GM19351 (cell line): Measurements from ENCODE around the gene AQP4.

ENCODE experiments used
- ATAC-seq: cut with Tn5 transposase; IDR thresholded peaks from one replicate; pipeline ENCODE4 v1.9.1; 2021; ENCODE audit warnings: mild to moderate bottlenecking, moderate library complexity; ENCODE audit not compliant: unreplicated experiment

AQP4 gene

DNA sequence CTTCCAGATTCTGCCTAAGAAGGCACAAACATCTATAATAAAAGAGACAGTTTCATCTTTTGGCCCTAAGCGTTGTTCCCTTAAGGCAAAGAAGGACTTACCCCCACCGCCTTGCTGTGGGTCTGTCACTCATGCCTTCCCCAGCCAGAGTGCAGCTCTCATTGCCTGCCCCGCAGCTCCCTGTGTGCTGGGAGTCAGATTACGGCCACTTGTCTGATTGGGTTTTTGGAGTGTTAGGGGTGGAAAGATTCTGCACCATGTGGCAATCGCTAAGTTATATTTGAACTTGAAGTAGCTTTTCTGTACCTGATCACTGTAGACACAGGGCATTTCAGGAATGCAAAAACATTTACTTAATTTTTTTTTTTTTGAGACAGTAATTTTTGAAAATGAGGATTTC is at the start of gene AQP4:
Gene AQP4 (minus strand): TSS at position 151 of the 400 bp plus-strand sequence. CDS start 18 bp downstream, at position 133.
- ATAC-seq: no peak

- no peak for ATAC-seq
Measured at GRCh38 chr18:26911840-26912239, 46.3 kb upstream of the AQP4 start.

DNA sequence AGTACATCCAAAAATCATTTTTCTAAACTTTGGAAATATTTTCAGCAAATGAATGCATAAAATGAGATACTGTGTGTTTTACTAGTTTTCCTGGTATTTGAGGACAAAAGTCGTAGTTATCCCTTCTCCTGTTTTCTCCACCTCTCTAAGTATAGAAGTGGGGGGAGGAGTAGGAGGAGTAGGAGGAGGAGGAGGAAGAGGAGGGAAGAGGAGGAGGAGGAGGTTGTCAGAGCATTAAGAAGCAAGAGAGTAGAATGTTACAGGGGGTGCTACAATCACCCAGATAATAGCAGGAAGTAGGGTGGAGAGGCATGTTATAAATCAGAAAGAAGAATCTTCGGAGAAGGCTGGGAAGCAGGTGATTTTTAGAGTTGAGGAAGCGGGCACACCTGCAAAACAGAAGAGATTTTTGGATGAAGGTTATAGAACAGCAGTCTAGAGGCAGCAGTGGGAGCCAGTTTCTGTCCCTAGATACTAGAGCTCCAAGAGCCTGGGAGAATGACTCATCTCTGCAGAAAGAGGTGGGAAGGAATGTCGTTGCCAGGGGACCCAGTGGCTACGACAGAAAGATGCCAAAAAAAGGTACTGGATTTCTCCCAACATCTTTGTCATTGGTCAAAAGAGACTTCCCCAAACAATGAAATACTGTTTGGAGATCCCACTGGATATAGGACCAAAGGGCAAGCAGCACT is 44.2 kb upstream of the AQP4 start:
- no peak for ATAC-seq

DNA sequence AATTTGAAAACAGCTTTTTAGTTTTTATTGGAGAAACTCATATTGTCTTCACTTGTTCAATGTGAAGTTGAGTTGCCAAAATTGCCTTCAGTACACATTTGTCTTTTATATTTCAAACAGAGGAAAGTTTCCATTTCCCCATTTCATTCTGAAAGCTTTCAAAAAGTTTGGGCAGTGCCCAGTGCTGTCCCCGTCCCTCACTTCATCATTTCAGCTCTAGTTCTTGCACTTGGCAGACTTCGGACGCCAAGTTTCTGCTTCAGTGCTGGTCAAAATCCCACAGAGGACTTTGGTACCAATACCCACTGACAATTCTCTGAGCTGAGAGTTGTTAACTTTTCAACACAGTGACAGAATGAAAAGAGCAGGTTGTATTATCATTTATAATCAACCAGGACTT is 43.4 kb upstream of the AQP4 start:
- ATAC-seq: no peak

GRCh38 chr18:26902291-26902690 is 36.8 kb upstream of the AQP4 start:
- ATAC-seq: no peak

- no peak for ATAC-seq
Measured at GRCh38 chr18:26901020-26901419, 35.5 kb upstream of the AQP4 start.

DNA sequence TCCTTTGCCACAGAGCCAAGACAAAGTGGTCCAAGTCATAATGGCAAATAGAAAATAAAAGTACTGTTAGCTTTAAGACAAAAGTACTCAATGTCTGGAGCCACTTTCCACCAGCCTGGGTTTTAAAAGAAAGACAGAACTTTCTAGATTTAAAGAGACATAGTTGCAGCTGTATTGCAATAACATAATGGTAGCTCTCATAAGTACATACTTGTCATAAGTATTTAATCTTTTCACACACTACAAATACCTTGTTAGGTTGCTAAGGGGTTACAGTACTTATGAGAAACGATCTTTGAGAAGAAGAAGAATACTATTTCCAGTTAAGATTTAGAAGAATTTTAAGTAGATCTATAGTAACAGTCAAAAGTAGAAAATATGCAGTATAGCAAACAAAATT is 28.9 kb upstream of the AQP4 start:
- ATAC-seq: no peak

- ATAC-seq: no peak
Measured at GRCh38 chr18:26893996-26894395, 28.5 kb upstream of the AQP4 start.

GRCh38 chr18:26888259-26888658 is 22.8 kb upstream of the AQP4 start:
- ATAC-seq: no peak

- ATAC-seq: no peak
Measured at GRCh38 chr18:26875040-26875654, 9.6 kb upstream of the AQP4 start.

- no peak for ATAC-seq
Measured at GRCh38 chr18:26874283-26874682, 8.8 kb upstream of the AQP4 start.

GRCh38 chr18:26869640-26870039 is 4.1 kb upstream of the AQP4 start:
- ATAC-seq: peak; percentile 80

DNA sequence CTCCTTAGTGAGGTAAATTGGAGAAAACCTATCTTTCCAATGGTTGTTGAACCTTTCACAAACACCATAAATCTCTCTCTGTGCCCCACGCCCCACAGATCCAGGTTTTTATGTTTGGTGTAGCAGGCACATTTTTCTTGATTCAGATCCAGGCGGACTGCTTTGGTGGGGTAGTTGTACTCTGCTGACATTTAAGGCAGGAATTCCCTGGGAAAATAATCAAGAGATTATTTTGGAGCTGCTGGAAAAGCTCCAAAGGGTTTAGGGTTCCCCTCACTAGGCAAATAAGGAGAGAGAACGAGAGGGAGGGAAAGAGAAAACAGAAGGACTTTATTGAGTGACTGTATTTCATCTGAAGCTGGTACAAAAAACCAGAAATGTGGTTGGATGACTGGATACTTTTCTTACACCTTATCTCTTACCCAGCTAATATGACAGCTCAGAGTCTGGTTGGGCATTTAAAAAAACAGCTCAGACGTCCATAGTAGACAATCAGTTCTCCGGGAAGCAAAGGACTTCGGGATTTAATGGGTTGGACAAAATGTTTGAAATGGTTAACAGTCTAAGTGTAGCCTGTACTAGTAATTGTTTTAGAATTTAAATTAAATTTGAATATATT is 3.6 kb upstream of the AQP4 start:
- no peak for ATAC-seq

DNA sequence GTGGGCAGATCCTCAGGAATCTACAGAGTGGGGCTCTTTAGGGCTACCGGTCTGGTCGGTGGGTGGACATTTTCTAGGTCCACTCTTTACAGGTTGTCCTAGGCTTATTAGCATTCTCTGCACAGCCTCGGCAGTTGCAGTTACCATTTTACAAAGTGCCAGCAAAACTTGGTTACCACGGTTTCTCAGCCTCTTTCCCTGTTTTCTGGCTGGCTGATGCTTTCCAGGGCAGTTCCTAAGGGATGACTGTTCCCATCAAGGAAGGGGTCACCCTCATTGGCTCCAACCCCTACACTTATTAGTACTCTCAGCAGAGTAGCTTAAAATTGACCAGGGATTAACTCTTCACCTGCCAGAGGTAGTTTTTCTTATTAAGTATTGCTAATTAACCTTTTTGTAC is 2.0 kb upstream of the AQP4 start:
- no peak for ATAC-seq

GRCh38 chr18:26864658-26865057 is 849 bp downstream of the AQP4 start:
- ATAC-seq: no peak

DNA sequence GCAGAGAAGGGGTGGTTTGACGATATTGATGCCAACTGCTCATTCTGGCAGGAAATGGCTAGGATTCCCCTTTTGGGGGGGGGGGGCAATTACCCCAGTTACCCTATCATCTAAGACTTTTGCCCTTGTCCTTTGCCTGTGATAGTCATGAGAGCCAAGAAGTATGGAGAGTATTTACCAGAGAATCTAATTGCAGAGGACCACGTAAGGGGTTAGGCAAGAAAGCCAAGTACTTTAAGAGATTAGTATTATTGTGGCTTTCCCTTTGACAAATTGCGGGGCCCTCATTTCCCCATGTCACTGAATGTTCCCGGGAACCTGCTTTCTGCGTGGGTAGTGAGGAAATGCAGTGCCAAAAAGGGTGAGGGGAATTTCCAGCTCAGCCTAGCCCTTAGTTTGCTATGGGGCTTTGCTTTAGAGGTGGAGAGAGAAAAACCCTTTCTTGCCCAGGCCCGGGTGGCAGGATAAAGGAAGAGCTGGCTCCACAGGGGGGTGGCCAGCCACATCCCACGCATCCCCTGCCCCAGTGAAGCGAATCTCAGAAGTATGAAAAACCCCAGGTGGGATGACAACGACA is 1.5 kb downstream of the AQP4 start:
- ATAC-seq: no peak

DNA sequence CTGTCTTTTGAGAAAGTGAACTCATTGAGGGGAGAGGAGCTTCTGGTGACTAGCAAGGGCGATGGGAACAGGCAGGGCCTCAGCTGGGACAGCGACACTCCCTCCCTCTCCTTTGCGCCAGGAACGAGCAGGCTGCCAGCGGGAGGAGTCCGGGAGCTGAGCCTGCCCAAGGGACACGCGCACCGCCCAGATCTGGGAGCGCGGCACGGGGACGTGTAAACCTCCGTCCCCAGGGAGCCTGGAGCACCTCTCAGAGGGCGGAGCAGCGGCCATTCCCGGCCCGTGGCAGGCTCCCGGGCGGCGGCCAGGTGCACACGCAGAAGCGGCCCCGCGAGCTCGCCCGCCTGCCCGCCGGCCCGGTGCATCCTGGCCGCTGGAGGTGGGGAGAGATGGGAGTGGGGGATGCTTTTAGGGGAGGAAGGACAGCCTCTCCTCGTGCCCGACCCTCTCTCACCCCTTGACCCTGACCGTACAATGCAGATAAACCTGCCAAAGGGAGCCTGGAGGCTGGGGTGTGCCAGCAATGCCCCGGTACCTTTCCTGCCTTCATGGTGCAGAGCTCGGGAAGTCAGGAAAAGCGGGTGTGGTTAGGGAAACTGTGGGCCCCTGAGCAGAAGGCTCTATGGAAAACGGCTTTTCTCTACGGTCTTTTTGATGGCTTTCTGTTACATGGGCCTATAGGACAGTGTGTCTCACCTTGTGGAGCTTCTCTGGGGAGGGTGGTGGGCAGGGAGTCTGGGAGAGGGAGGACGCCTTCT is 2.2 kb downstream of the AQP4 start:
- ATAC-seq: no peak

DNA sequence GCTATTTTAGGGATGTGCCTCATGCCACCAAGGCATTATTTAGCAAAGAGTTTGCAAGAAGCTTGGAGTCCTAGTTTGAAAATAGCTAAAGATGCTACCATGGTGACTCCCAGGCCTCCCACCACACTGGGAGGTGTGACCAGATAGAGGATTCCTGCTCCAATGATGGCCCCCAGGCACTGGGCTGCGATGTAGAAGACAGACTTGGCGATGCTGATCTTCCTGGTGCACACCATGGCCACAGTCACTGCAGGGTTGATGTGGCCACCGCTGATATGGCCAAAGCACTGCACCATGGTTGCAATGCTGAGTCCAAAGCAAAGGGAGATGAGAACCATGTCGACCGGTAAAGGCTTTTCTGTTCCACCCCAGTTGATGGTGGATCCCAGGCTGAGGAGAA is 3.4 kb downstream of the AQP4 start:
- ATAC-seq: no peak

DNA sequence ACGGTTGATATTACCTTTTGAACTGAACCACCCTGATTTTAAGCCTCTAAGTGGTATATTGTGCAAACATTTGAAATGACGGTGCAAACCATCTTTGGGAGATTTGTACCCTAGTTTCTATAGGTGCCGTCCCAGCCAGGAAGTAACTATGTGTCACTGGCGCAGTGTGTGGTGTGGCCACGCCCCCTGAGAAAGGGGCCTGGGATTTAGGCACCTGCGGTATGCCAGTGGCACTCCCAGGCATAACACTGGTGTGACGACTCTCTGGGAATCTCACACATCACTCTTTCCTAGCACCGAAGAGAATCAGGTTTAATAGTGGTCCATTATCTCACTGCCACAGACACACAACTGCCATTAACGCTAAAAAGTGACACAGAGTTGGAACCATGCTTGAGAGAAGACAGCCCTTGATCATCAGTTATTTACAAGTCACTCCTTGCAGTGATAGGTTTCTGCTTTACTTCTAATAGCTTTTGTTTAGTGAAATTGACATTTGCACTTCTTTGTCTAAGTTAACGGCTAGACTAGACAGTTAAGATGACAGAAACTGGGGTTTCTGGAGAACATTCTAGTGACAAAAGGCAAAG is 11.1 kb downstream of the AQP4 start:
- no peak for ATAC-seq

DNA sequence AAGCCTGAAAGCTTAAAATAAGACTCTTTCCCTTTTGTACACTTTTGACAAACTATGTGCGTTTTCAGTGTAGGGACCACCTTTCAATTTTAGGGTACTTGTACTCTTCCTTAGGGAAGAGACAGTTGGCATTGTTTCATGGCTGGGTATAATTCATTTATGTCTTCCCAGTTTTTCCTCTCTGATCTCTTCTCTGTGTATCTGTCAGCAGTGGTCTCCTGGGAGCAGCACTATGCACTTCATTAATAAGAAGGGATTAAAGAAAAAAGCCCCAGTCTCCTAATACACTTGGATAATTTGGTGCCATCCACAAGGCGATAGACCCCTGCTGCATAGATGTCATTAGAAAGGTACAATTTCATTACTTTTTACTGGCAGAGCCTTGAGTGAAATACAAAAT is 12.1 kb downstream of the AQP4 start:
- ATAC-seq: no peak

- no peak for ATAC-seq
Measured at GRCh38 chr18:26843760-26844159, 21.7 kb downstream of the AQP4 start.
